Measurements from ENCODE around the gene RSBN1.

DNA sequence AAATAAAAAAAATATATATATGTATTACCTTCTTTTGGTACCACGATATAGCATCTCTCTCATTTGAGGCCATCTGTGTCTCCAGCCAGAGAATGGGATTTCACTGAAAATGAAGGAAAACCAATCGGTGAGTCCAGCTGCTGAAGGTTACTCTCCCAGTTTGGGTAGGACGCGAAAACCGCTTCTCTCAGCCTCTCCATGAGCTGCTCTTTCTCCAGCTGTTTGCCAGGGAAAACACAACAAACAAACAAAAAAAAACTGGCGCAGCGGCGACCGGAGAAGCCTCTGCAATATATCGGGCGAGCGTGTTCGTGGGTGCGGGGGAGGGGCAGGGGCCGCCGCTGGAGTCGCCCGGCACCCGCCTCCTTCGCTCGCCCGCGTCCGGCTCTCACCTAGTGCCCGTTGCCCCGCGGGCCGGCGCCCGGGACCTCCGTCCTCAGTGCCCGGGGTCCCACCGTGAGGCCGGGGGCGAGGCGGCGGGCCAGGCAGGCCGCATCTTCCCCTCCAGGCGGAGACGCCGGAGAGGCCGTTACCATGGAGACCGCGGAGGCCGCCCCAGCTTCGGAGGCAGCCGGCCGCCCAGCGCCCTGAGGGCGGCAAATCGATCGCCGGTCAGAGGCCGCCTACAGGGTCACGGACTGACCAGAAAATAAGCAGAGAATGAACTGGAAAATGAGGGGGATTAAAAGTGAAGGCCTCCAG, 53.5 kb downstream of the RSBN1 start:
- TF ChIP-seq EP300 (IDR thresholded peaks at IDR 0.05): no peak
- TF ChIP-seq, protein P1, sequence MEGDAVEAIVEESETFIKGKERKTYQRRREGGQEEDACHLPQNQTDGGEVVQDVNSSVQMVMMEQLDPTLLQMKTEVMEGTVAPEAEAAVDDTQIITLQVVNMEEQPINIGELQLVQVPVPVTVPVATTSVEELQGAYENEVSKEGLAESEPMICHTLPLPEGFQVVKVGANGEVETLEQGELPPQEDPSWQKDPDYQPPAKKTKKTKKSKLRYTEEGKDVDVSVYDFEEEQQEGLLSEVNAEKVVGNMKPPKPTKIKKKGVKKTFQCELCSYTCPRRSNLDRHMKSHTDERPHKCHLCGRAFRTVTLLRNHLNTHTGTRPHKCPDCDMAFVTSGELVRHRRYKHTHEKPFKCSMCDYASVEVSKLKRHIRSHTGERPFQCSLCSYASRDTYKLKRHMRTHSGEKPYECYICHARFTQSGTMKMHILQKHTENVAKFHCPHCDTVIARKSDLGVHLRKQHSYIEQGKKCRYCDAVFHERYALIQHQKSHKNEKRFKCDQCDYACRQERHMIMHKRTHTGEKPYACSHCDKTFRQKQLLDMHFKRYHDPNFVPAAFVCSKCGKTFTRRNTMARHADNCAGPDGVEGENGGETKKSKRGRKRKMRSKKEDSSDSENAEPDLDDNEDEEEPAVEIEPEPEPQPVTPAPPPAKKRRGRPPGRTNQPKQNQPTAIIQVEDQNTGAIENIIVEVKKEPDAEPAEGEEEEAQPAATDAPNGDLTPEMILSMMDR (IDR thresholded peaks at IDR 0.05): no peak
- no peak for TF ChIP-seq POLR2A (IDR thresholded peaks at IDR 0.05)
